Measurements from ENCODE around the gene CYP1A2.
"Not testable (repeated sequence)": the region's sequence is repeated elsewhere in the genome, so short reads cannot be mapped to it uniquely, and the experiment has no call there.

The CYP1A2 gene

GRCh38 chr15:74723187-74723586 is 25.5 kb upstream of the CYP1A2 start:
- H3K27ac ChIP-seq = no peak overlapping the region
- TF ChIP-seq CTCF (conservative IDR thresholded peaks at IDR 0.05) = no peak

GRCh38 chr15:74723754-74724334 is 24.8 kb upstream of the CYP1A2 start:
- no peak for TF ChIP-seq CTCF (conservative IDR thresholded peaks at IDR 0.05)
- no peak overlapping the region for H3K27ac ChIP-seq

- no peak for TF ChIP-seq CTCF (conservative IDR thresholded peaks at IDR 0.05)
- H3K27ac ChIP-seq = peak overlapping the region; percentile 70; the same call in 1 of the 2 replicates
These were observed 23.9 kb upstream of the CYP1A2 start for GRCh38 chr15:74724570-74725224.

- TF ChIP-seq CTCF (conservative IDR thresholded peaks at IDR 0.05) = no peak
- peak within 1 kb of the TSS; percentile 70 for H3K27ac ChIP-seq
These were observed 23.3 kb upstream of the CYP1A2 start, which contains the start of gene CYP1A1 for GRCh38 chr15:74725225-74725774. TSS of gene CYP1A1 (minus strand) at chr15:74725528. CDS start at chr15:74723097, 2,431 bp downstream.

- TF ChIP-seq CTCF (conservative IDR thresholded peaks at IDR 0.05) = peak; percentile 28
- H3K27ac ChIP-seq = peak overlapping the region; percentile 70
These were observed 22.5 kb upstream of the CYP1A2 start for GRCh38 chr15:74725845-74726773.

- no peak for TF ChIP-seq CTCF (conservative IDR thresholded peaks at IDR 0.05)
- H3K27ac ChIP-seq = peak overlapping the region; percentile 70
These were observed 21.9 kb upstream of the CYP1A2 start for GRCh38 chr15:74726774-74727164.

- TF ChIP-seq CTCF (conservative IDR thresholded peaks at IDR 0.05) = no peak
- no peak overlapping the region for H3K27ac ChIP-seq
These were observed 20.9 kb upstream of the CYP1A2 start for GRCh38 chr15:74727727-74728126.

GRCh38 chr15:74728699-74729098 is 19.9 kb upstream of the CYP1A2 start:
- not testable (repeated sequence) for H3K27ac ChIP-seq

GRCh38 chr15:74729372-74729771 is 19.3 kb upstream of the CYP1A2 start:
- H3K27ac ChIP-seq = not testable (repeated sequence)

Measured in VCaP (cell line).